Osteocyte (in vitro differentiated cells): ENCODE measurements around the gene RBM41. TPM values are rescaled to one million over a fixed set of nuclear protein-coding genes. Genes with fewer than 3 reads are reported as not detected.
A peak's percentile ranks its signal among the peaks of the same experiment; 100 is the strongest.

Experiments used
- DNase-seq: peaks from one replicate; pipeline ENCODE4 v3.0.0; 2021; ENCODE audit warnings: mixed read lengths; ENCODE audit not compliant: unreplicated experiment; ENCODE audit errors: extremely low spot score
- H3K27ac Mint-ChIP-seq: one replicate; pipeline ENCODE4 v1.8.0; 2021; ENCODE audit warnings: mild to moderate bottlenecking, mixed read lengths; ENCODE audit not compliant: unreplicated experiment
- H3K27me3 Mint-ChIP-seq: one replicate; pipeline ENCODE4 v1.8.0; 2021; ENCODE audit warnings: mixed read lengths; ENCODE audit not compliant: unreplicated experiment
- H3K36me3 Mint-ChIP-seq: one replicate; pipeline ENCODE4 v1.8.0; 2021; ENCODE audit warnings: mixed read lengths; ENCODE audit not compliant: unreplicated experiment
- H3K4me1 Mint-ChIP-seq: one replicate; pipeline ENCODE4 v1.8.0; 2021; ENCODE audit warnings: mixed read lengths; ENCODE audit not compliant: unreplicated experiment
- H3K4me3 Mint-ChIP-seq: one replicate; pipeline ENCODE4 v1.8.0; 2021; ENCODE audit warnings: mild to moderate bottlenecking, moderate library complexity, mixed read lengths; ENCODE audit not compliant: unreplicated experiment
- H3K9me3 Mint-ChIP-seq: one replicate; pipeline ENCODE4 v1.8.0; 2021; ENCODE audit warnings: mixed read lengths; ENCODE audit not compliant: unreplicated experiment
- total RNA-seq: library from RNA; stranded (reverse); gene quantifications from 2 replicates; pipeline ENCODE4 v1.2.1, GENCODE V29; 2021
- TF ChIP-seq, protein P1 (sequence below): fragments of 200-600 bp; sonication (generic); IDR thresholded peaks from 2 replicates; pipeline ENCODE4 v1.5.0; 2021; ENCODE audit warnings: antibody characterized with exemption, mild to moderate bottlenecking, moderate library complexity

RBM41 gene
- total RNA-seq, 1 donor from 2014 or later: 15.3 TPM

DNA sequence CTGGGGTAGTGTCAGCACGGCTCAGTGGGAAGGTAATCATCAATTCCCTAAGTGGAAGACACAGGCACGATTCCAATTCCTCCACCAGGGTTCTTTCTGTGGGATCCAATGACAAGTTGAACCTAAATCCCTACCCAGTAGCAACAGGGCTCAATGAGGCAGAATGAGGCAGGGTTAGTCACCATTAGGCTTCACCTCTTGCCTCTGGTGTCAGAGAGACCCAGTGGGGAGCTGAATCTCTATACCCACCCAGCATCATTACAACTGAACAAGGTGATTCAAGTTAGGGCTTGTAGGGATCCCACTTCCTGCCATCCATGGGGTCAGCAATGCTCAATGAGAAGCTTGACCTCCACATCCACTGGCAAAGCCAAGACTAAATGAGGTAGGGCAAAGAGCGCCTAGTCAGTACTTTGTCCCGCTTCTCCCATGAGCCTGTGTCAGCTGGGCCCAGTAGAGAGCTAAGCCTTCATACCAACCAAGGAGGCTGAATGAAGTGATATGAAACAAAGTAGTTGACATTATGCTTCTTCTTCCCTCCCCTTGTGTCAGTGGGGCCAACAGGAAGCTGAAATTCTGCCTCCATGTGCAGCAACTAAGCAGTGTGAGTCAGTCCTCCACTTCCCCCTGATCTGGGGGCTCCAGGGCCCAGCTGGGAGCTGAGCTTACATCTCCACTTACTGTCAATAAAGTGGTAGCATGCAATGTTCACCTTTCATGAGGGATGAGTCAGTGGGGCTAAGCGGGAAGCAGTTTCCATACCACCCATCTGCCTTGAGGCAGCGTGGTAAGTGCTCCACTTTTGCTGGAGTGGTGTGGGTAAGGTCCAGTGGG is 36.4 kb upstream of the RBM41 start:
- H3K36me3 Mint-ChIP-seq: no peaks in the 10 kb centered on the region
- H3K4me3 Mint-ChIP-seq: peak overlapping the region; percentile 60
- peaks cover 8% of the 10 kb centered on the region for H3K27me3 Mint-ChIP-seq
- TF ChIP-seq, protein P1, sequence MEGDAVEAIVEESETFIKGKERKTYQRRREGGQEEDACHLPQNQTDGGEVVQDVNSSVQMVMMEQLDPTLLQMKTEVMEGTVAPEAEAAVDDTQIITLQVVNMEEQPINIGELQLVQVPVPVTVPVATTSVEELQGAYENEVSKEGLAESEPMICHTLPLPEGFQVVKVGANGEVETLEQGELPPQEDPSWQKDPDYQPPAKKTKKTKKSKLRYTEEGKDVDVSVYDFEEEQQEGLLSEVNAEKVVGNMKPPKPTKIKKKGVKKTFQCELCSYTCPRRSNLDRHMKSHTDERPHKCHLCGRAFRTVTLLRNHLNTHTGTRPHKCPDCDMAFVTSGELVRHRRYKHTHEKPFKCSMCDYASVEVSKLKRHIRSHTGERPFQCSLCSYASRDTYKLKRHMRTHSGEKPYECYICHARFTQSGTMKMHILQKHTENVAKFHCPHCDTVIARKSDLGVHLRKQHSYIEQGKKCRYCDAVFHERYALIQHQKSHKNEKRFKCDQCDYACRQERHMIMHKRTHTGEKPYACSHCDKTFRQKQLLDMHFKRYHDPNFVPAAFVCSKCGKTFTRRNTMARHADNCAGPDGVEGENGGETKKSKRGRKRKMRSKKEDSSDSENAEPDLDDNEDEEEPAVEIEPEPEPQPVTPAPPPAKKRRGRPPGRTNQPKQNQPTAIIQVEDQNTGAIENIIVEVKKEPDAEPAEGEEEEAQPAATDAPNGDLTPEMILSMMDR: no peak
- H3K4me1 Mint-ChIP-seq: peaks cover 3% of the 10 kb centered on the region
- DNase-seq: no peak
- H3K9me3 Mint-ChIP-seq: peaks cover 8% of the 10 kb centered on the region
- peak overlapping the region; percentile 18 for H3K27ac Mint-ChIP-seq

DNA sequence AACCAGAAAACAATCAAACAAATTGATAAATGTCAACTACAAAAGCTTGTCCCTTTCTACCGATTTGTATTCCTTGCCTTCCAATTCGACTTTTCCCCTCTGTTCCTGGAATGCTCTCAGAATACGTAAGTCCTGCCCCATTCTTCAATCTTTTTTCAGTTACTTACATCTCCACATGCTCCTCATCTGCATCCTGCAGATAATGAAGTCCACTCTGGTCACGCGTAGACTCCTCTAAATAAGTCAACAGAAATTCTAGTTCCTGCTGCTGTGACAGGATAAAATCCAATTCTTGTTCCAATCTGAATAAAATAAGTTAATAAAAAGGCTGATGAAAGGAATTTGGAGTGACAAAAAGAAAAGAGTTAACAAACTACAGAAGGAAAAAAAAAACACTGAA is 34.4 kb upstream of the RBM41 start:
- no peaks in the 10 kb centered on the region for H3K36me3 Mint-ChIP-seq
- peaks cover 8% of the 10 kb centered on the region for H3K9me3 Mint-ChIP-seq
- TF ChIP-seq, protein P1: no peak
- no peak overlapping the region for H3K4me3 Mint-ChIP-seq
- no peak for DNase-seq
- H3K27ac Mint-ChIP-seq: no peak overlapping the region
- peaks cover 3% of the 10 kb centered on the region for H3K4me1 Mint-ChIP-seq
- peaks cover 19% of the 10 kb centered on the region for H3K27me3 Mint-ChIP-seq

DNA sequence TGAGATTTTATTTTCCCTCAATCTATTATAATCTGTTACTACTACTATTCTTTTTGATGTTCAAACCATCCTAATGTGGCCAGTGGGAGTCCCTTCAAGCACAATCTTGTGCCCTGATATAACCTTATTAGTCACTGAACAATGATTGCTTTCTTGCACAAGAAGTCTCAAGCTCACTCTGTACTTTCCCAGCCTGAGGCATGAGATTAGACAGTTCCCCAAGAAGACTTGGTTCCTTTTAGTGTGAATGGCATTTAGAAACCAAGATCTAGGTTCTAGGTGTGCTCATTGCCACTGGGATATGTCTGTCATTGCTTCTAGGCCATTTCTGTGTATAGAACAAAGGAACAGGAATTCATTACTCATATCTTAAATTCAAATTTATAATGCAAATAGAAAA is 28.0 kb upstream of the RBM41 start:
- TF ChIP-seq, protein P1: no peak
- Mint-ChIP-seq H3K36me3 (no peaks in the 10 kb centered on the region), H3K4me3 (no peak overlapping the region), H3K9me3 (peaks cover 4% of the 10 kb centered on the region), H3K27ac (no peak overlapping the region), H3K27me3 (peaks cover 27% of the 10 kb centered on the region), H3K4me1 (no peaks in the 10 kb centered on the region)
- no peak for DNase-seq

DNA sequence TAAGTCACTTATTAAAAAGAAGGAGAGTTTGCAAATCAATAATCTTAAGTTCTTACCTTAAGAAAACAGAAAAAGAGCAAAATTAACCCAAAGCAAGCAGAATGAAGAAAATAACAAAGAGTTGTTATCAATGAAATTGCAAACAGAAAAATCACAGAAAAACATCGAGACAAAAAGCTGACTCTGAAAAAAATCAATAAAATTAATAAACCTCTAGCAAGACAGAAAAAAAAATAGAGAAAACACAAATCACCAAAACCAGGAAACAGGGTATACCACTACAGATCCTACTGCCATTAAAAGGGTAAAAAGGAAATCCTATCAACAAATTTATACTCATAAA is 17.3 kb upstream of the RBM41 start:
- peak overlapping the region; percentile 45 for H3K27ac Mint-ChIP-seq
- TF ChIP-seq, protein P1: no peak
- no peak for DNase-seq
- peaks cover 10% of the 10 kb centered on the region for H3K4me1 Mint-ChIP-seq
- peaks cover 8% of the 10 kb centered on the region for H3K9me3 Mint-ChIP-seq
- peaks cover 24% of the 10 kb centered on the region for H3K27me3 Mint-ChIP-seq
- no peak overlapping the region for H3K4me3 Mint-ChIP-seq
- no peaks in the 10 kb centered on the region for H3K36me3 Mint-ChIP-seq

DNA sequence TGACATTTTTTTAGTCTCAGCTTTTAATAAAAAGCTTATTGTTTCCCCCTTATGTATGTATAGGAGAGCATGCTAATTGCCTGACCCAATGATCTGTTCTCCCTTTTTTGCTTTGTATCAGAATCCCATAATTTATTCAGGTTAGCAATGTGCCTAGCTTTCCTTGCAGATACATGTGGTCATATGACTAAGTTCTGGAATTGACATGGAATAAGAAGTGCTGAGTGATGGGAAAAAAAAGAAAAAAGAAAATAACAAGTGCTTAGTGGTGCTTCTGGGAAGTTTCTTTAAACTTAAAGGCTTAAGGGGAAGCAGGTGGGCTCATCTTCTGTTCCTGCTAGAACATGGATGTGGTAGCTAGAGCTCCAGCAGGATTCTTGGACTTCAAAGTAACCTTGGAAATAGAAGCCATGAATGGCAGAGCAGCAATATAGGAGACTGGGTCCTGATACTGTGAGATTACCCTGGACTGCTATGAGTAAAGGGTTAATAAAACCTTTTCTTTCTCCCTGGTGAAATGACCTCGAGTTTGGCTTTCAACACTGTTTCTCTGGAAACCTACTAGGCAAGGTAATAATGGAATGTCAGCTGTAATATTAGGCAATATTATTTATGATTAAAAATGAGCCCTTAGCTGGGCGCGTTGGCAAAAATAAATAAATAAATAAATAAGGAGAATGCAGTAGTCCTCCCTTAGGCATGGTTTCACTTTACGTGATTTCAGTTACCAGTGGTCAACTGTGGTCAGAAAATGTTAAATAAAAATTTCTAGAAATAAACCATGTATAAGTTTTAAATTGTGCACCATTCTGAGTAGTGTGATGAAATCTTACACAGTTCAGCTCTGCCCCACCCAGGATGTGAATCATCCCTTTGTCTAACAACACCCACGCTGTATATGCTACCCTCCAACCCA is 16.7 kb upstream of the RBM41 start:
- Mint-ChIP-seq H3K4me1 (peaks cover 10% of the 10 kb centered on the region), H3K9me3 (peaks cover 8% of the 10 kb centered on the region), H3K27me3 (peaks cover 24% of the 10 kb centered on the region), H3K27ac (peak overlapping the region; percentile 45), H3K36me3 (no peaks in the 10 kb centered on the region), H3K4me3 (no peak overlapping the region)
- no peak for DNase-seq
- TF ChIP-seq, protein P1: no peak
